B cell (primary cell): ENCODE results near the gene POU2F3. TPM values are rescaled to one million over a fixed set of nuclear protein-coding genes. Genes with fewer than 3 reads are reported as not detected.

Experiments used
- ATAC-seq: fragments of 200-7000 bp; cut with Tn5 transposase; one replicate; pipeline ENCODE4 v1.10.0; 2021; ENCODE audit warnings: low read depth, mild to moderate bottlenecking, moderate number of reproducible peaks, moderate library complexity
- CTCF ChIA-PET: fragments of 350-600 bp; sonication (Branson Sonifier 250); formaldehyde crosslinking; loops from one replicate; lab custom pipeline; 2021; ENCODE audit warnings: antibody characterized with exemption, inconsistent platforms; lab: Charles Lee
- POLR2A ChIA-PET: fragments of 350-600 bp; sonication (Branson Sonifier 250); formaldehyde crosslinking; loops from one replicate; lab custom pipeline; 2021; ENCODE audit warnings: antibody characterized with exemption; lab: Charles Lee
- DNase-seq: peaks from one replicate; pipeline ENCODE4 v3.0.0; 2013
- H2AFZ ChIP-seq: 2 replicates; pipeline ENCODE4 v1.6.1; 2012; ENCODE audit warnings: mild to moderate bottlenecking, low read depth, low read length; ENCODE audit not compliant: insufficient read depth, poor library complexity, severe bottlenecking
- H3K27ac ChIP-seq, 2 donors: 1 replicate in 1 of 2; 2 replicates in 1 of 2; pipeline ENCODE4 v1.5.1; 2012 to 2013; ENCODE audit warnings: low read length in 2 of 2, mild to moderate bottlenecking in 2 of 2, moderate library complexity in 1 of 2
- H3K27me3 ChIP-seq, 4 experiments: fragments of 200-600 bp in 1 of 4; sonication (generic) in 1 of 4; replicated peaks in 1 of 4; 1 replicate in 2 of 4; 2 replicates in 2 of 4; pipeline versions ENCODE4 v1.6.1 to v1.7.0; 2013 to 2016; ENCODE audit warnings: low read length in 3 of 4, mild to moderate bottlenecking in 2 of 4, mixed read lengths in 1 of 4, moderate library complexity in 1 of 4; ENCODE audit not compliant: insufficient read depth in 4 of 4, control insufficient read depth in 3 of 4; ENCODE audit errors: control extremely low read depth in 1 of 4
- H3K36me3 ChIP-seq, 2 experiments: replicated peaks in 1 of 2; 1 replicate in 1 of 2; 2 replicates in 1 of 2; pipeline versions ENCODE4 v1.6.1 to v1.7.1; 2013; ENCODE audit warnings: low read length in 1 of 2; ENCODE audit not compliant: insufficient read depth in 2 of 2, control insufficient read depth in 1 of 2; ENCODE audit errors: control extremely low read depth in 1 of 2, extremely low read depth in 1 of 2
- H3K4me1 ChIP-seq, 2 donors: fragments of 200-600 bp in 1 of 2; sonication (generic) in 1 of 2; 1 replicate in 1 of 2; 2 replicates in 1 of 2; pipeline versions ENCODE4 v1.5.1 to v1.6.1; 2013 to 2017; ENCODE audit warnings: low read length in 2 of 2; ENCODE audit not compliant: control insufficient read depth in 2 of 2, insufficient read depth in 2 of 2
- H3K4me2 ChIP-seq: replicated peaks from 2 replicates; pipeline ENCODE3; 2012; ENCODE audit warnings: mild to moderate bottlenecking, low read depth, low read length; ENCODE audit not compliant: poor library complexity, severe bottlenecking
- H3K4me3 ChIP-seq, 5 experiments: fragments of 200-600 bp in 1 of 5; sonication (generic) in 1 of 5; 1 replicate in 3 of 5; 2 replicates in 2 of 5; pipeline versions ENCODE4 v1.5.1 to v1.7.0; 2011 to 2016; ENCODE audit warnings: low read length in 4 of 5, mild to moderate bottlenecking in 4 of 5, low read depth in 2 of 5, control low read depth in 1 of 5, moderate library complexity in 1 of 5; ENCODE audit not compliant: insufficient read depth in 1 of 5; ENCODE audit errors: control extremely low read depth in 1 of 5, extremely low read depth in 1 of 5
- H3K79me2 ChIP-seq: fragments of 200-600 bp; sonication (generic); one replicate; pipeline ENCODE4 v1.6.0; 2016; ENCODE audit warnings: low read length; ENCODE audit not compliant: control insufficient read depth, insufficient read depth
- H3K9ac ChIP-seq: fragments of 200-600 bp; sonication (generic); 2 replicates; pipeline ENCODE4 v1.6.1; 2017; ENCODE audit warnings: mild to moderate bottlenecking, low read length, moderate library complexity
- H3K9me3 ChIP-seq, 3 donors: one replicate each; pipeline versions ENCODE4 v1.6.1 to v1.7.1; 2013; ENCODE audit warnings: low read length in 2 of 3; ENCODE audit not compliant: control insufficient read depth in 2 of 3, insufficient read depth in 1 of 3; ENCODE audit errors: control extremely low read depth in 1 of 3
- H4K20me1 ChIP-seq: 2 replicates; pipeline ENCODE4 v1.6.0; 2012; ENCODE audit warnings: mild to moderate bottlenecking, low read length; ENCODE audit not compliant: insufficient read depth, control insufficient read depth, poor library complexity, severe bottlenecking
- H3K27ac Mint-ChIP-seq: one replicate; pipeline ENCODE4 v1.8.0; 2021; ENCODE audit warnings: mixed read lengths
- H3K27me3 Mint-ChIP-seq: one replicate; pipeline ENCODE4 v1.8.0; 2021; ENCODE audit warnings: mixed read lengths
- H3K4me1 Mint-ChIP-seq: one replicate; pipeline ENCODE4 v1.8.0; 2021; ENCODE audit warnings: mixed read lengths
- H3K4me3 Mint-ChIP-seq: one replicate; pipeline ENCODE4 v1.8.0; 2021; ENCODE audit warnings: mixed read lengths
- H3K9me3 Mint-ChIP-seq: one replicate; pipeline ENCODE4 v1.8.0; 2022; ENCODE audit warnings: mixed read lengths; ENCODE audit not compliant: insufficient read depth
- CTCF ChIP-seq: fragments of 200-600 bp; IDR thresholded peaks from one replicate; pipeline ENCODE4 v1.8.0; 2022; ENCODE audit warnings: antibody characterized with exemption, mild to moderate bottlenecking
- EZH2 ChIP-seq: IDR thresholded peaks from 2 replicates; pipeline ENCODE4 v1.6.1; 2012; ENCODE audit warnings: borderline replicate concordance, low read depth, mild to moderate bottlenecking, moderate library complexity, low read length; ENCODE audit not compliant: insufficient read depth, poor library complexity, severe bottlenecking
- WGBS: methylation state at CpG from one replicate; pipeline ENCODE4 v1.1.5; 2013; ENCODE audit warnings: missing lambda C conversion rate; ENCODE audit not compliant: insufficient coverage; 5-methylcytosine and 5-hydroxymethylcytosine counted together
- intact Hi-C: fragments of 100-400 bp; cut with micrococcal nuclease; formaldehyde crosslinking; loops from one replicate; pipeline ENCODE4 v1.10.0; 2022
- polyA plus RNA-seq: library from polyadenylated mRNA; depleted of rRNA; stranded (reverse); fragments of >200 nt; gene quantifications from 2 replicates; pipeline ENCODE4 v1.2.3, GENCODE V29; 2012
- total RNA-seq, 2 donors: library from RNA; stranded (reverse); fragments of 120-200 nt in 1 of 2; gene quantifications; 1 replicate in 1 of 2; 2 replicates in 1 of 2; pipeline versions ENCODE4 v1.2.3 to v1.2.4, GENCODE V29; 2013 to 2022

The POU2F3 gene
- total and polyA plus RNA-seq, 2 donors (not counting 1 experiment from before 2014, with no cell fraction given) = not detected

- TF ChIP-seq CTCF = no peak
- TF ChIP-seq EZH2 = no peak
- CTCF ChIA-PET = no interaction called here
- H3K27ac Mint-ChIP-seq = no peak overlapping the region
These were observed 16.2 kb downstream of the POU2F3 start for GRCh38 chr11:120256178-120256577.

GRCh38 chr11:120256779-120257178 lies 16.8 kb downstream of the POU2F3 start:
- H3K27me3 ChIP-seq = peaks cover 0 to 39% (median 17%) of the 10 kb centered on the region in 4 experiments
- Mint-ChIP-seq H3K9me3 (no peaks in the 10 kb centered on the region), H3K4me3 (no peak overlapping the region), H3K27ac (no peak overlapping the region), H3K27me3 (peaks cover 52% of the 10 kb centered on the region), H3K4me1 (peaks cover 3% of the 10 kb centered on the region)
- no peak for TF ChIP-seq EZH2
- TF ChIP-seq CTCF = no peak
- H3K27ac ChIP-seq = no peak overlapping the region
- no CpG with 5 or more reads among the region's 2 CpGs for WGBS
- CTCF ChIA-PET = no interaction called here
- H3K4me3 ChIP-seq = no peak overlapping the region
- intact Hi-C loops = no loop called here
- DNase-seq (no peak), ATAC-seq (no peak)
- peaks cover 12 to 13% of the 10 kb centered on the region in 2 donors for H3K4me1 ChIP-seq
- H3K9ac ChIP-seq = no peak overlapping the region
- no peaks in the 10 kb centered on the region for H3K79me2 ChIP-seq
- H2AFZ ChIP-seq = no peak overlapping the region
- POLR2A ChIA-PET = no interaction called here
- H3K9me3 ChIP-seq = no peaks in the 10 kb centered on the region
- H4K20me1 ChIP-seq = no peaks in the 10 kb centered on the region
- no peaks in the 10 kb centered on the region for H3K36me3 ChIP-seq
- H3K4me2 ChIP-seq = no peak overlapping the region

More at GRCh38 chr11:120256178-120256577, 16.2 kb downstream of the POU2F3 start:
- Histone ChIP-seq H2AFZ (no peak overlapping the region), H3K36me3 (no peaks in the 10 kb centered on the region), H3K27me3 (peaks cover 0 to 39% (median 16%) of the 10 kb centered on the region in 4 experiments), H3K4me1 (peaks cover 12 to 13% of the 10 kb centered on the region in 2 donors), H3K9me3 (no peaks in the 10 kb centered on the region), H4K20me1 (no peaks in the 10 kb centered on the region), H3K4me2 (no peak overlapping the region), H3K4me3 (no peak overlapping the region), H3K9ac (no peak overlapping the region), H3K27ac (no peak overlapping the region), H3K79me2 (no peaks in the 10 kb centered on the region)
- H3K4me3 Mint-ChIP-seq = no peak overlapping the region
- ATAC-seq (no peak), DNase-seq (no peak)
- H3K9me3 Mint-ChIP-seq = no peaks in the 10 kb centered on the region
- H3K4me1 Mint-ChIP-seq = peaks cover 3% of the 10 kb centered on the region
- H3K27me3 Mint-ChIP-seq = peaks cover 49% of the 10 kb centered on the region
- intact Hi-C loops = no loop called here
- POLR2A ChIA-PET = no interaction called here
- 76% methylated on average over 4 of the region's 4 CpGs for WGBS
